Aortic smooth muscle cell (primary cell): ENCODE measurements around the gene PCDH10. TPM values are rescaled to one million over a fixed set of nuclear protein-coding genes. Genes with fewer than 3 reads are reported as not detected.

Experiments used
- total RNA-seq: library from RNA; depleted of rRNA; stranded (reverse); fragments of >200 nt; gene quantifications from 2 replicates; pipeline ENCODE4 v1.2.3, GENCODE V29; 2014

The PCDH10 gene
- total RNA-seq, result 26.4 and 50.9 TPM in 2 replicates

GRCh38 chr4:133148690-133149363 is at the start of gene PCDH10:
PCDH10 (plus strand) TSS chr4:133149294; CDS start chr4:133150141, 847 bp downstream.

